Testis (tissue), 3 donors: ENCODE results near the gene ZNF211. TPM values are rescaled to one million over a fixed set of nuclear protein-coding genes. Genes with fewer than 3 reads are reported as not detected.

ENCODE experiments used
- DNase-seq: peaks from one replicate; pipeline ENCODE4 v3.0.0-alpha.2; 2019
- H3K27ac ChIP-seq, 2 donors: fragments of 200-600 bp; sonication (generic); one replicate each; pipeline ENCODE4 v1.5.1; 2019
- H3K27me3 ChIP-seq: fragments of 200-600 bp; sonication (generic); one replicate; pipeline ENCODE4 v1.5.1; 2019
- H3K36me3 ChIP-seq: fragments of 200-600 bp; sonication (generic); one replicate; pipeline ENCODE4 v1.5.1; 2017; ENCODE audit warnings: low read depth; ENCODE audit errors: missing control alignments
- H3K4me1 ChIP-seq: fragments of 200-600 bp; sonication (generic); one replicate; pipeline ENCODE4 v1.5.1; 2019
- H3K4me3 ChIP-seq, 2 donors: fragments of 200-600 bp; sonication (generic); one replicate each; pipeline ENCODE4 v1.5.1; 2017 to 2019
- H3K9me3 ChIP-seq: fragments of 200-600 bp; sonication (generic); one replicate; pipeline ENCODE4 v1.5.1; 2017
- CTCF ChIP-seq, 3 experiments: fragments of 450-650 bp in 2 of 3; fragments of 200-600 bp in 1 of 3; sonication (generic) in 1 of 3; IDR thresholded peaks; one replicate each; pipeline ENCODE4 v1.5.1; 2016 to 2019; ENCODE audit warnings: antibody characterized with exemption in 3 of 3, mild to moderate bottlenecking in 2 of 3, moderate library complexity in 1 of 3
- POLR2A ChIP-seq: fragments of 450-650 bp; IDR thresholded peaks from one replicate; pipeline ENCODE4 v1.6.1; 2017; ENCODE audit warnings: antibody characterized with exemption, mild to moderate bottlenecking, moderate library complexity
- WGBS, 2 donors: methylation state at CpG; one replicate each; pipeline ENCODE4 v1.1.5; 2018; 5-methylcytosine and 5-hydroxymethylcytosine counted together
- intact Hi-C: fragments of 100-400 bp; cut with DNase I; formaldehyde crosslinking; loops from one replicate; pipeline ENCODE4 v1.15.1; 2023; ENCODE audit warnings: low total_unique reads
- polyA plus RNA-seq: library from polyadenylated mRNA; stranded (reverse); fragments of 350-450 nt; fragmentation: Illumina TruSeq; extraction: RNeasy Lipid Tissue Mini Kit (QIAGEN cat#74804); gene quantifications from one replicate; pipeline ENCODE4 v1.2.3, GENCODE V29; 2014; ENCODE audit warnings: low read depth, low replicate concordance; ENCODE audit not compliant: insufficient read depth
- total RNA-seq, 2 donors: library from RNA; depleted of rRNA; stranded (reverse); fragments of >200 nt; gene quantifications; one replicate each; pipeline ENCODE4 v1.2.3, GENCODE V29; 2016

ZNF211 gene
- total and polyA plus RNA-seq, 3 donors from 2014 or later = 11.1 to 18.6 (median 16.9) TPM

GRCh38 chr19:57599761-57600383 is 33.1 kb upstream of the ZNF211 start, which contains the start of gene ZNF530:
Gene ZNF530, plus strand, starts transcription at chr19:57599885. Its CDS starts 4,461 bp downstream, at chr19:57604346.
- H3K4me3 ChIP-seq = peak within 1 kb of the TSS; percentile 58 to 77
- intact Hi-C loops = no loop called here
- no peaks in the 10 kb centered on the region for H3K4me1 ChIP-seq
- no peak within 1 kb of the TSS for H3K27ac ChIP-seq
- TF ChIP-seq CTCF (IDR thresholded peaks at IDR 0.05) (no peak), POLR2A (no peak)
- no peaks in the 10 kb centered on the region for H3K27me3 ChIP-seq
- no peaks in the 10 kb centered on the region for H3K9me3 ChIP-seq
- DNase-seq = peak; percentile 97
- WGBS, 2 donors = 0% methylated on average over 12 to 46 of the region's 53 CpGs
- H3K36me3 ChIP-seq = no peaks in the 10 kb centered on the region

GRCh38 chr19:57606931-57607330 is 26.0 kb upstream of the ZNF211 start:
- intact Hi-C loops = no loop called here
- Histone ChIP-seq H3K4me3 (no peak overlapping the region), H3K36me3 (no peaks in the 10 kb centered on the region), H3K9me3 (no peaks in the 10 kb centered on the region), H3K27me3 (no peaks in the 10 kb centered on the region), H3K27ac (no peak overlapping the region), H3K4me1 (no peaks in the 10 kb centered on the region)
- DNase-seq = no peak
- WGBS, 2 donors = 96 to 97% methylated on average over 5 of the region's 5 CpGs
- TF ChIP-seq CTCF (IDR thresholded peaks at IDR 0.05) = no peak
- no peak for TF ChIP-seq POLR2A

- no peaks in the 10 kb centered on the region for H3K36me3 ChIP-seq
- H3K27me3 ChIP-seq = no peaks in the 10 kb centered on the region
- WGBS, 2 donors = 82 to 88% methylated on average over 4 of the region's 4 CpGs
- H3K27ac ChIP-seq = no peak overlapping the region
- TF ChIP-seq CTCF (IDR thresholded peaks at IDR 0.05) (no peak), POLR2A (no peak)
- H3K4me3 ChIP-seq = no peak overlapping the region
- H3K9me3 ChIP-seq = no peaks in the 10 kb centered on the region
- H3K4me1 ChIP-seq = peaks cover 5% of the 10 kb centered on the region
- no peak for DNase-seq
- intact Hi-C loops = no loop called here
These were observed 21.9 kb upstream of the ZNF211 start for GRCh38 chr19:57611113-57611512.

- H3K4me1 ChIP-seq = peaks cover 5% of the 10 kb centered on the region
- H3K36me3 ChIP-seq = no peaks in the 10 kb centered on the region
- no peaks in the 10 kb centered on the region for H3K9me3 ChIP-seq
- 1 to 3% methylated on average over 28 to 64 of the region's 64 CpGs for WGBS, 2 donors
- peak within 1 kb of the TSS; percentile 89 to 95 for H3K4me3 ChIP-seq
- intact Hi-C loops = no loop called here
- DNase-seq = peak; percentile 96
- peak within 1 kb of the TSS; percentile 36 to 74 for H3K27ac ChIP-seq
- no peak for TF ChIP-seq POLR2A
- no peaks in the 10 kb centered on the region for H3K27me3 ChIP-seq
These were observed 18.8 kb upstream of the ZNF211 start, which contains the start of gene ZNF134 for GRCh38 chr19:57613941-57614743. Gene ZNF134, plus strand, starts transcription at chr19:57614242. Its CDS starts 5,227 bp downstream, at chr19:57619469.

- TF ChIP-seq CTCF (IDR thresholded peaks at IDR 0.05) (no peak), POLR2A (no peak)
- no peak overlapping the region for H3K27ac ChIP-seq
- H3K9me3 ChIP-seq = no peaks in the 10 kb centered on the region
- WGBS, 2 donors = 51 to 72% methylated on average over 3 of the region's 3 CpGs
- peak overlapping the region in 1 of 2 donors; percentile 95 for H3K4me3 ChIP-seq
- H3K4me1 ChIP-seq = peaks cover 5% of the 10 kb centered on the region
- DNase-seq = no peak
- peaks cover 3% of the 10 kb centered on the region for H3K36me3 ChIP-seq
- H3K27me3 ChIP-seq = no peaks in the 10 kb centered on the region
- intact Hi-C loops = no loop called here
These were observed 17.6 kb upstream of the ZNF211 start for GRCh38 chr19:57615346-57615745.
